ENCODE measurements around the gene SETD1A.

The SETD1A gene

DNA sequence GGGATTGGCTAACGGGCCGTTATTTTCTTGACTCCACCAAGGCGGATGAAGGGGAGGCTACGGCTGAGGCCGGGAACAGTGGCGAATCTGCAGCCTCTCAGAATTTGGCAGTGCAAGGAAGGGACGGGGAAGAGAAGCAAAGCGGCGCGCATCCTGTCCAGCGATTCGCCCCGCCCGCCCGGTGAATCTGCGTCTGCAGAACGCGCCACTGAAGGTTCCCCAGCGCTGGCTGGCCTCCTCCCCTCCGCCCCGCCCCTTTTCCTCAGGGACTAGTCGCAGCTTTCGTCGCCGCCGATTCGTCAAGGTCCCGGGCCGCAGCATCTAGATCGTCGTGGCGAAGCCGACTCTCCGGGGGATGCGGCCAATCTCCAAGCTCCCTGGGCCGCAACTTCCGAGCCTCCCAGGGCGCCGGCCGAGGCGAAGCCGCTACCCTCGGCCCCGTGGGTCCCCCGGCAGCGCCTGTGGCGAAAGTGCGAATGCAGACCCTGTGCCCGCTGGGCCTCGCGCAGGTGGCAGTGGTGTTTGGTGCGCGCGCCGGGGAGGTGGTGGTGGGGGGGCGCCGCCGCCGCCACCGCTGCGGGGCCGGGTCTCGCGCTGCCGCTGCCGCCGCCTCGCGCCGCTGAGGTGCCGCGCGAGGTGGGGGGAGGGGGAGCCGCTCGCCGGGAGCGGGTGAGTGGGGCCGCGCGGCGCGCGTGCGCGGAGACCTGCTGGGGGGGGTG lies at the start of gene SETD1A:
Gene SETD1A (plus strand): TSS at position 299 of the 719 bp plus-strand sequence. CDS start 978 bp downstream, outside the sequence.
- peak; percentile 97 for DNase-seq (ENCODE audit: low read depth)

- DNase-seq (ENCODE audit: low read depth): no peak
These were observed 47.0 kb upstream of the SETD1A start for GRCh38 chr16:30910427-30911029.

- no peak for DNase-seq (ENCODE audit: low read depth)
These were observed 44.7 kb upstream of the SETD1A start for GRCh38 chr16:30912794-30913412.

- DNase-seq (ENCODE audit: low read depth): no peak
These were observed 42.7 kb upstream of the SETD1A start for GRCh38 chr16:30914830-30915229.

GRCh38 chr16:30918614-30919013 lies 38.9 kb upstream of the SETD1A start:
- DNase-seq (ENCODE audit: low read depth): no peak

DNA sequence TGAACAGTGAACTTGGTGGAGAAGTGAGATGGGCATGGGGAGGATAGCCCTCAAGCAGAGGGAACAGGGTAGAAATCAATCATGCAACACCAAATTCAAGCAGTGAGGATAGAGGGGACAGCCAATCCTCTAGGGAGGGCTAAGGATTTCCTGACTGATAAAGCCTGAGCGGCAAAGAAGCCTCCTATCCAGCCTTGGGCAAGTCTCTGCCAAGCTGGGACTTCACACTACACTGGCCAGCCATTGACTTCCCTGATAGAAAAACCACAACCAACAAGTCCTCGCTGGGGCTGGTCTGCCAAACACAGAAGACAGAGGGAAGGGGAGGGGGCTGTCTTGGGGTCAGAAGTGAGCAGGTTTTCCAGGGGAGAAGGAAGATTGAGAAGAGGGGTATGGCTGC lies 36.7 kb upstream of the SETD1A start:
- no peak for DNase-seq (ENCODE audit: low read depth)

DNA sequence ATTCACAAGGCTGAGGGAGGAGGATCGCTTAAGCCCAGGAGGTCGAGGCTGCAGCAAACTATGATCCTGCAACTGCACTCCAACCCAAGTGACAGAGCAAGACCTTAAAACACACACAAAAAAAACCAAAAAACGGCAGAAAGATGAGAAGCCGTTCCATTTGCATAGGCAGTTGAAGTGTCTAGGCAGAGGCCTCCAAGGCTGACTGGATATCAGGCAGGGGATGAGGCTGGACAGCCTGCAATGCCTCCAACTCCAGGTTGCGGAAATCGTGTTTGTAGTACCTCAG lies 36.2 kb upstream of the SETD1A start:
- no peak for DNase-seq (ENCODE audit: low read depth)

- peak; percentile 78 for DNase-seq (ENCODE audit: low read depth)
These were observed 35.7 kb upstream of the SETD1A start for GRCh38 chr16:30921748-30922419.

DNA sequence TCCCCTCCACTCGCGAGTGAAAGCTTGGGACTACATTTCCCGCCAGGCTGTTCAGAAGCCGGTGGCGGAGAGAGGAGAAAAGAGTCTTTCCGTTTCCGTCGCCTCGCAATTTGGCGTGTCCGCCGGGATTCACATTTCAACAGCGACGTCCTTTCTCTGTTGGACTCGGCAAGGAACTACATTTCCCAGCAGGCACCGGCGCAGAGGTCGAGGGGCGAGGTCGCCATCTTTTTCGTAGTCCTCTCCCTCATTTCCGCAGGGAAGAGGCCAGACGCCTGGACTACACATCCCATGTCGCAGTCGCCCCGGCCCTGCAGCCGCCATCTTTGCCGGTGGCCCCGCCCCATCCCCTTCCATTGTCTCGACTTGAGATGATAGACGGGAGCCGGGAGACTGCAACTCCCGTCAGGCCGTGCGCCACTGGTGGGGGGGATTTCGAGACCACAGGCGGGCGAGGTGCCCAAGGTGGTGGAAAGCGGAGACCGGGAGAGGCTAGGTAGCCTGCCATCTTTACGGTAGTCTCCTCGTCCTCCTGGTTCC lies 35.1 kb upstream of the SETD1A start:
- DNase-seq (ENCODE audit: low read depth): peak; percentile 100

DNA sequence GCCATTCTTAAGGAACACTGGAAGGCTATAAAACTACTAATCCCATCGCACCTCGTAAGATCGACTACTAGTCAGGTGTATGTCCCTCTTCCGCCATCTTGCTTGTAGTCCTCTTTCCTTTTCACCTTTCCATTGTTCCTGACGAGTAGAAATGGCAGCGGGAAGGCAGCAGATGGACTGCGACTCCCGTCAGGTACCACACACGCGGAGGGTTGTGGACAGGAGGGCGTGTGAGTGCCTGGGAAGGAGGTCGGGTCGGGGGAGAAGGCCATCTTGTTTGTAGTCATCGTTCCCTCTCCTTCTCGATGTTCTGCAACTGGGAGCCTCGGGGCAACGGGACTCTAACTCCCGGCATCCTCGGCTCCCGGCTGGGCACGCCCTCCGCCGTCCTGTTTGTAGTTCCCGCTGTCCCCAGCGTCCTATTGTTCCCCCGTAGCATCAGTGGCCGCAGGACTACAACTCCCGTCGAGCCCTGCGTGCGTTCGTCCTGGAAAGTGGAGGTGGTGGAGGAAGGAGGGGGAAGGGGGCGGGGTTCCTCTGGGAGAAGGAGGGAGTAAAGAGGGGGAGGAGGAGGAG lies 34.5 kb upstream of the SETD1A start:
- peak; percentile 100 for DNase-seq (ENCODE audit: low read depth)

DNA sequence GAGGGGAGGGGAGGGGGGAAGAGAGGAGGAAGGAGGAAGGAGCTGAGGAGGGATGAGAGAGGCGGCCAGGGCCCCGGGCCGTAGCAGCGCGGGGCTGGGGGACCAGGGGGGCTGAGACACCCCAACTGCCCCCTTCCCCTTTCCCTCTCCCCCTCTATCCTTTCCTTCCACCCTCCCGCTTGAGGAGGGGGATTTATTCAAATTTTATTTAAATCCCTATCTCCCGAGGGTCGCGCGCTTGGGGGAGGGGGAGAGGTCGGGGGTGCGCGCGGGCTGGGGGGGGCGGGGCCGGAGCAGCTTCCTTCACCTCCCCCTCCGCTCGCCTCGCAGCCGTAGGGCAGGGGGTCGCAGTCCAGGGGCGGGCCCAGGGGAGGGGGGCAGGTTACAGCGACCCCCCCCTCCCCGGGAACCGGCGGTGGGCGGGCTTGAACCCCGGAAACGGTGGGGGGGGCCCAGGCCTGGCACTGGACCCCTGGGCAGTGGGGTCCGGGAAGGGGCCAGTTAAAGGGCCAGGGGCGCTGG lies 33.9 kb upstream of the SETD1A start, which contains the start of gene FBXL19:
Gene FBXL19 (plus strand): TSS at position 19 of the 522 bp plus-strand sequence. CDS start 2,183 bp downstream, outside the sequence.
- DNase-seq (ENCODE audit: low read depth): no peak

DNA sequence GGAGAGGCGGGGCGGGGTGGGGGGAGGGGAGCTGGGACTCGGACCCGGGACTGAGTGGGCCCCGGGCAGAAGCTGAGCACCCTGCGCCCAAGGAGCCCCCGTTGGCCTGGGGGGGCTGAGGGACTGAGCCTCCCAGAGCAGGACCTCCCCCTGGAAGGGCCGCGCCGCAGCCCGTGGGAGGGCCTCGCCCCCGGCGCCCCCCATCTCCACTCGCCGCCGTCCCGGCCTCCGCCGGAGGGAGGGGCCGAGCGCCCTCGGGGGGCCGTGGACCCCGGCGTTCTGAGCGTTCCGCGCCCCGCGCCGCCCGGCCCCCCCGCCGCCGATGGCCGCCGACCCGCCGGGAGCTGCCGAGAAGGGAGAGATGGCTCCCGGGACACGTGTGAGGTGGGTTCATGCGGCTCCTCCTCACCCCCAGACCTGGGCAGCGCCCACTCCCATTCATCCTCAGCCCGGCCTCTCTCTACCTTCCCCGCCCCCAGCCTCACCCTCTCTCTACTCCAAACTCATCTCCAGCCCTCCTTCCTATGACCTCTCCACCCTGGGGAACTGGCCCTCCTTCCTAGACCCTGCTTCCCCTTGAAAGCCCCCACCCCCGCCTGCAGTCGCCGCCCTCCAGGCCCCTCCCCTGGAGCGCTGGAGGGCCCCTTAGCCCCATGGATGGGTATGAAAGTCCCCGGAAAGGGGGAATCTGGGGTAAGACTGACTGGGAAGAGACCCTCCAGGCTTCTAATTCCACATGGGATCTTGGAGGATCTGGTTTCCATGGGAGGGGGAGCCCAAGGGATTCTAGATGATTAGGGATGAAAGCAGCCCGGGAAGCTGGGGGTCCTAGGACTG lies 33.3 kb upstream of the SETD1A start:
- no peak for DNase-seq (ENCODE audit: low read depth)

DNA sequence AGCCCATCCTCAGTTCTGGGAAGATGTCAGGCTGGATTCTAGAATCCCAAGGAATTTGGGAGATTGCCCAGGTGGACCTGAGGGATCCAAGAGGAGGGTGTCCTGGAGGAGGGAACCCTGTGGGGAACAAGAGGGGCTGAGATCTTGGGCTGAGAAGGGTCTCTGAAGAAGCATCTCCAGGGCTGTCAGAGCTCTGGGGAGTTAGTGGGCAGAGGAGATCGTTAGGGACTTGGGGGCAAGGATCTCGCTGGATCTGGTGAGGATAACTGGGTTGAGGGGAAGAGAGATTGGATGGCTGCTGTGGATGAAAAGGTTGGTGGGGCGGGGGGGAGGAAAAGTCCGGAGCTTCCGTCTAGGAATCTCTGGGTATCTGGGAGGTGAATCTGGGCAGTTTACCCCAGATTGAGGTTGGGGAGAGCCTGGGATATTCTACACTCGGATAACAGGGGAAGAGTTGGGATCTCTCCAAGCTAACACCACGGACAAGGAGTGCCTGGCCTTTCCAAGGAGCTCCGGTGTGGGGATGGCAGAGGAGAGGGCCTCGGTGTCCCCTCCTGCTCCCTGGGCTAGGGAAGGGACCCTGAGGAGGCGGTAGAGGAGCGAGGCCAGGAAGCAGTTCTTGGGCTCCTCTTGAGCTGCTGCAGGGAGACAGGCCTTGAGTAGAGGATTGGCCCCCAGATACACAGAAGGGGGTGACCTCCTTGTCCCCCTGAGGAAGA lies 32.5 kb upstream of the SETD1A start:
- DNase-seq (ENCODE audit: low read depth): no peak

GRCh38 chr16:30925632-30925987 lies 31.9 kb upstream of the SETD1A start:
- DNase-seq (ENCODE audit: low read depth): no peak

GRCh38 chr16:30925995-30926811 lies 31.4 kb upstream of the SETD1A start:
- no peak for DNase-seq (ENCODE audit: low read depth)

- no peak for DNase-seq (ENCODE audit: low read depth)
These were observed 30.4 kb upstream of the SETD1A start for GRCh38 chr16:30926937-30927788.

- DNase-seq (ENCODE audit: low read depth): no peak
These were observed 29.7 kb upstream of the SETD1A start for GRCh38 chr16:30927789-30928378.

DNA sequence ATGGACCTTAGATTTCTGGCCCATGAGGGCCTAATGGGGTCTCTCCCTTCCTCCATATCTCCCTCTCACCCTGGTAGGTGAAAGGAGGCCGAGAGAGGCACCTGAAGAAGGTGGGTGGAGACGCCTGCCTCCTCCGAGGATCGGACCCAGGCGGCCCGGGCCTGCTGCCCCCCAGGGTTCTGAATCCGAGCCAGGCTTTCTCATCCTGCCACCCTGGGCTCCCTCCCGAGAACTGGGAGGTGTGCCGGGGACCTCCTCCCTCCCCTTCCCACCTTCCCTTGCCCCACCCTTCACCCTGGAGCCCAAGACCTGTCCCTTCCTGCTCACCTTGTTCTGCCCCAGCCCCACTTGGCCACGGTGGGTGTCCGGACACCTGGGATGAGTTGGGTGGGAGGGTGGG lies 29.2 kb upstream of the SETD1A start:
- DNase-seq (ENCODE audit: low read depth): no peak
